BE2C (cell line): ENCODE data around the gene PHYKPL.

Source experiments
- DNase-seq: peaks from one replicate; pipeline ENCODE4 v3.0.0-alpha.2; 2020
- H3K27me3 ChIP-seq: fragments of 250-450 bp; sonication (Bioruptor Pico); 2 replicates; pipeline ENCODE4 v1.5.1; 2020; ENCODE audit warnings: mild to moderate bottlenecking
- H3K36me3 ChIP-seq: fragments of 250-450 bp; sonication (Bioruptor Pico); 2 replicates; pipeline ENCODE4 v1.5.1; 2020; ENCODE audit warnings: mild to moderate bottlenecking
- H3K4me1 ChIP-seq: fragments of 250-450 bp; sonication (Bioruptor Pico); 2 replicates; pipeline ENCODE4 v1.5.1; 2020
- H3K4me3 ChIP-seq: 2 replicates; pipeline ENCODE4 v1.5.1; 2011; ENCODE audit warnings: low read depth, low read length
- H3K9me3 ChIP-seq: fragments of 250-450 bp; sonication (Bioruptor Pico); 2 replicates; pipeline ENCODE4 v1.5.1; 2020
- TF ChIP-seq, protein P1 (sequence below): IDR thresholded peaks from 2 replicates; pipeline ENCODE4 v1.5.1; 2012; ENCODE audit warnings: mild to moderate bottlenecking, low read depth, low read length

Gene PHYKPL

GRCh38 chr5:178279026-178279722 lies 46.6 kb upstream of the PHYKPL start:
- peaks cover 6% of the 10 kb centered on the region for H3K9me3 ChIP-seq
- no peaks in the 10 kb centered on the region for H3K27me3 ChIP-seq
- H3K4me3 ChIP-seq: no peak overlapping the region
- no peak for DNase-seq
- no peaks in the 10 kb centered on the region for H3K36me3 ChIP-seq
- H3K4me1 ChIP-seq: 0 out of 2 replicates have a peak, but pooled peaks cover 4% of the 10 kb centered on the region
- TF ChIP-seq, protein P1, sequence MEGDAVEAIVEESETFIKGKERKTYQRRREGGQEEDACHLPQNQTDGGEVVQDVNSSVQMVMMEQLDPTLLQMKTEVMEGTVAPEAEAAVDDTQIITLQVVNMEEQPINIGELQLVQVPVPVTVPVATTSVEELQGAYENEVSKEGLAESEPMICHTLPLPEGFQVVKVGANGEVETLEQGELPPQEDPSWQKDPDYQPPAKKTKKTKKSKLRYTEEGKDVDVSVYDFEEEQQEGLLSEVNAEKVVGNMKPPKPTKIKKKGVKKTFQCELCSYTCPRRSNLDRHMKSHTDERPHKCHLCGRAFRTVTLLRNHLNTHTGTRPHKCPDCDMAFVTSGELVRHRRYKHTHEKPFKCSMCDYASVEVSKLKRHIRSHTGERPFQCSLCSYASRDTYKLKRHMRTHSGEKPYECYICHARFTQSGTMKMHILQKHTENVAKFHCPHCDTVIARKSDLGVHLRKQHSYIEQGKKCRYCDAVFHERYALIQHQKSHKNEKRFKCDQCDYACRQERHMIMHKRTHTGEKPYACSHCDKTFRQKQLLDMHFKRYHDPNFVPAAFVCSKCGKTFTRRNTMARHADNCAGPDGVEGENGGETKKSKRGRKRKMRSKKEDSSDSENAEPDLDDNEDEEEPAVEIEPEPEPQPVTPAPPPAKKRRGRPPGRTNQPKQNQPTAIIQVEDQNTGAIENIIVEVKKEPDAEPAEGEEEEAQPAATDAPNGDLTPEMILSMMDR: no peak

GRCh38 chr5:178278358-178279023 lies 45.9 kb upstream of the PHYKPL start:
- DNase-seq: no peak

GRCh38 chr5:178277866-178278265 lies 45.3 kb upstream of the PHYKPL start:
- TF ChIP-seq, protein P1: no peak
- Histone ChIP-seq H3K4me3 (no peak overlapping the region), H3K36me3 (no peaks in the 10 kb centered on the region), H3K9me3 (no peaks in the 10 kb centered on the region; the same call in 1 of the 2 replicates), H3K4me1 (0 out of 2 replicates have a peak, but pooled peaks cover 4% of the 10 kb centered on the region), H3K27me3 (no peaks in the 10 kb centered on the region)
- peak; percentile 4 for DNase-seq

More at GRCh38 chr5:178278358-178279023, 45.9 kb upstream of the PHYKPL start:
- Histone ChIP-seq H3K36me3 (no peaks in the 10 kb centered on the region), H3K4me3 (no peak overlapping the region), H3K9me3 (no peaks in the 10 kb centered on the region; the same call in 1 of the 2 replicates), H3K27me3 (no peaks in the 10 kb centered on the region), H3K4me1 (0 out of 2 replicates have a peak, but pooled peaks cover 4% of the 10 kb centered on the region)
- TF ChIP-seq, protein P1: no peak

DNA sequence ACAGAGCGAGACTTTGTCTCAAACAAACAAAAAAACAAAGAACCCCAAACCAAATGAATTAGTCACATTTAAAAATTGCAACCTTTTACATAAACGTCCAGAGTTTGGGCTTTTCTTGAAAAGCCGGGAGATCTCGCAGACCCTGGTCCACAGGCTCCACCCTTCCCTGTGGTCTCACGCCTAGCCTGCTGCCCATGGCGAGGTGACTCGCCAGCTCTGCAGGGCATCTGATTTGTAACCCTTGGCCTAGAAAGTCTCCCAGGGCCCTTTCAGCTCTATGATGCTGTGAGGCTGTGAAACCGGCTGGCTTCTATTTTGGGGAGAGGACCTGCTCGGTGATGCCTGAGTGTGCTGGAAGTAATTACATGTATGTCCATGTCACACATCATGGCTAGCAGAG lies 44.7 kb upstream of the PHYKPL start:
- no peaks in the 10 kb centered on the region for H3K36me3 ChIP-seq
- TF ChIP-seq, protein P1: no peak
- H3K9me3 ChIP-seq: no peaks in the 10 kb centered on the region; the same call in 1 of the 2 replicates
- H3K4me1 ChIP-seq: 0 out of 2 replicates have a peak, but pooled peaks cover 4% of the 10 kb centered on the region
- H3K27me3 ChIP-seq: no peaks in the 10 kb centered on the region
- H3K4me3 ChIP-seq: no peak overlapping the region
- DNase-seq: no peak

DNA sequence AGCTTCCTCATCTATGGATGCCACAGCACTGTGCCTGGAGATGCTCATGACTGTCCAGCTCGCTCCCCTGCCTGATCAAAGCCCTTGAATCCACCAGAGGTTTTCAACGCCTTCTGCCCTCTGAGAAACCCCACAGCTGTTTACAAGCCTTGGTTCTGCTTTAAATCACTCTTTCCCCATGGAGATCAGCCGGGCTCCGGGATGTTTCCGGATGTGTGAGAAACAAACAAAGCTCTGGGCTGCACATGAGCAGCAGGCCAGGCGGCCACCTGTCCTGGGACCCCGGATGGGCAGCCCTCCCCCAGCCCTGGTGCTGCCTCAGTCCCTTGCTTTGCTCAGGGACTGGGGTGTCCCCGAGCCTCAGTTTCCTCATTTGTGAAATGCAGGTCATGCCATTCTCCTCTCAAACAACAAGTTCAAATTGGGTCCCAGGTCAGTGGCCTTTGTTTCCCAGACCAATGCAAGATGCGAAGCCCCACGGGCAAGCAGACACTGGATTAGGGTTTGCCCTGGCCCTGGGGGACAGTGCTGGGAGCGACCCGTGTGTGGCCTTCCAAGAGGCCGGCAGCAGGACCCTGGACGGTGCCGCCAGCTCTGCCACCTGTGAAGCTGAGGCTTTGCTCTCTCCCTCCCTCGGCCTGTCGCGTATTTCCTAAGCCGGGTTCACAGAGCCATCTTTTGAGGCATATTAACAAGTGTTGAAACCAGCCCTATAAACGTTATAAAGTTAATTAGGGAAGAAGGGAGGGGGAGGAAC lies 42.4 kb upstream of the PHYKPL start:
- TF ChIP-seq, protein P1: no peak
- no peaks in the 10 kb centered on the region for H3K4me1 ChIP-seq
- H3K4me3 ChIP-seq: no peak overlapping the region
- no peak for DNase-seq
- H3K9me3 ChIP-seq: no peaks in the 10 kb centered on the region; the same call in 1 of the 2 replicates
- H3K27me3 ChIP-seq: no peaks in the 10 kb centered on the region
- H3K36me3 ChIP-seq: no peaks in the 10 kb centered on the region
